SH-SY5Y (cell line): ENCODE results near the gene MRC1.

Experiments
- GATA2 ChIP-seq: IDR thresholded peaks from 2 replicates; pipeline ENCODE4 v1.6.1; 2011; ENCODE audit warnings: mild to moderate bottlenecking, low read depth, low read length
- GATA3 ChIP-seq: IDR thresholded peaks from 2 replicates; pipeline ENCODE4 v1.6.1; 2011; ENCODE audit warnings: low read depth, mild to moderate bottlenecking, low read length, moderate library complexity

- no peak for TF ChIP-seq GATA3
- TF ChIP-seq GATA2 = no peak
Observed at GRCh38 chr10:17842641-17843040, 33.5 kb downstream of the MRC1 start.
